Dedifferentiated amniotic fluid mesenchymal stem cell (primary cell): ENCODE results near the gene PRDM10.
"Not testable (repeated sequence)": the region's sequence is repeated elsewhere in the genome, so short reads cannot be mapped to it uniquely, and the experiment has no call there.

ENCODE experiments used
- DNase-seq: peaks from one replicate; pipeline ENCODE4 v3.0.0-alpha.2; 2016; ENCODE audit errors: extremely low spot score

The PRDM10 gene

DNA sequence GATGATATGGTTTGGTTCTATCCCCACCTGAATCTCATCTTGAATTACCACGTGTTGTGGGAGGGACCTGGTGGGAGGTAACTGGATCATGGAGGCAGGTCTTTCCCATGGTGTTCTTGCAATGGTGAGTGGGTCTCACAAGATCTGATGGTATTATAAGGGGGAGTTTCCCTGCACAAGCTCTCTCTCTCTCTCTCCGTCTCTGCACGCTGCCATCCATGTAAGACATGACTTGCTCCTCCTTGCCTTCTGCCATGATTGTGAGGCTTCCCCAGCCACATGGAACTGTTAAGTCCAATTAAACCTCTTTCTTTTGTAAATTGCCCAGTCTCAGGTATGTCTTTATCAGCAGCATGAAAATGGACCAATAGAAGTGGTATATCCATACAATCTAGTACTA, 13.2 kb upstream of the PRDM10 start:
- not testable (repeated sequence) for DNase-seq

DNA sequence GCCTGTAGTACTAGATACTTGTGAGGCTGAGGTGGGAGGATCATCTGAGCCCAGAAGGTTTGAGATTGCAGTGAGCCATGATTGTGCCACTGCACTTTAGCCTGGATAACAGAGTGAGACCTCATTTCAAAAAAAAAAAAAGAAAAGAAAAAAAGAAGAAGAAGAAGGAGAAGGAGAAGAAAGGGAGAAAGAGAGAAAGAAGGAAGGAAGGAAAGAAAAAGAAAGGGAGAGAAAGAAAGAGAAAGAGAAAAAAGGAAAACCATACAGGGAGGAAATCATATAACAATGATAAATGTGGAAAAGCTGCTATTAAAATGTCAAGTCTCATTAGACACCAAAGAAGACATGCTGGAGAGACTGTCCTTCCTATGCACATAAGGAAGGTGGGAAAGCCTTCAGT, 5.7 kb upstream of the PRDM10 start:
- no peak for DNase-seq

DNA sequence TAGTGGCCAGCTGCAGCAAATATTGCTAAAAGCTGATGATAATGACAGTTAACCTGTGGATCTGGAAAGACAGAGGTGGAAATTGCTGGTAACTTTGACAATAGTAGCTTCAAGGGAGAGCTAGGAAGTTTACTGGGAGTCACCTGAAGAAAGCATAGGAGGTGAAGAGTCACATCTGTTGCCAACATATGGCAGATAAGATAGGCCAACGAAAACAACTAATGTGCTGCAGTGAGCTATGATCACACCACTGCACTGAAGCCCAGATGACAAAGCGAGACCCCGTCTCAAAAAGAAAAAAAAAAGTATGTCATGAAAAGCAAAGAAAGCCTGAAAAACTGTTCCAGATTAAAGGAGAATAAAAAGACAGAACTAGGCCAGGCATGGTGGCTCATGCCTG, 4.3 kb upstream of the PRDM10 start:
- no peak for DNase-seq

DNA sequence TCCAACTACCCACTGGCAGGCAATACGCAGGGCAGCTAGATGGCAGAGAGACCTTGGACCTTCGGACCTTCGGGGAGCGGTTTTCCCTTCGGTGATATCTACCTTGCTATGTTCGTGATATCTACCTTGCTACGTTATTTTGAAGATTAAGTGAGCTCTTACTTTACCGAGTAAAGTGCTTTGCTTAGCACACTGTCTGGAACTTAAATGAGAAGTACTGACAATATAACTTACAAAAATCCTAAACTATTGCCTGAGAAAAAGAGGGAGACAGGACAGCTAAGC, 1.0 kb upstream of the PRDM10 start:
- DNase-seq = no peak

DNA sequence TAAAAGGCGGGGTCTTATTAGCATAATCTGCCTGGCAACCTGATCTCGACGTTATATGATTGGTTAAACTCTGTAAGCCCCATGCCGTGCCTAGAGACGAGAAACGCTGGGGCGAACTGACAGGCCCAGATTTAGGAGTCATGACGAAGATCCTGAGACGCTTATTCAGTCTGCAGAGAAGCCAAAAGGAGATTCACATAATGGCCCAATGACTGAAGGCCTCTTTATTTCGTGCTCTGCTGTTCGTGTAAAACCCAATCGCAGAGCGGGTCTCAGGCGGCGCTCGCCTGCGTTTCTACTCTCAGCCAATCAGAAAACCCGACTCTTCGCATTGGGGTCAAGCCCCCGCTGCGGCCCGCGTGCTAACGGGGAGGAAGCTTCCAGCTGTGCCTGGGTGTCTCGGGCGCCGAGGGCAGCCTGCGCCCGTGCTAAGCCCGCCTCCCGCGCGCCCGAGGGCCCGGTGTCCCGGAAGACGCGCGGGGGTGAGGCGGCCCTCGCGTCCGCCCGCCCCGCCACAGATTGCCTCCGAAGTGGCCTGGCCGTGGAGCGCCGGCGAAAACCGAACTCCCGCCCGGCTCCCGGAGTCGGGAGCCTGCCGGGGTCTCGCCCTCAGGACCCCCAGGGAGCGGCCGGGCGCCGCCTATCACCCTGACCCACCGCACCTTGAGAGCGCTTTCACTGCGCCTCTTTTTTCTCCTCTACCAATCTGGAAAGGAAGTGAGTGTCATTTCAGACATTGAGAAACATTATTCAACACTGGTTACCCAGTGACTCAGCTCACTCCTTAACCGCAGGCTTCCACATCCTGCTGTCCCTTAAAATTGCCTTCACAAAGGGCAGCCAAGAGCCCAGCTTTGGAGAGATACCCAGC, 446 bp upstream of the PRDM10 start:
- peak; percentile 99 for DNase-seq

DNA sequence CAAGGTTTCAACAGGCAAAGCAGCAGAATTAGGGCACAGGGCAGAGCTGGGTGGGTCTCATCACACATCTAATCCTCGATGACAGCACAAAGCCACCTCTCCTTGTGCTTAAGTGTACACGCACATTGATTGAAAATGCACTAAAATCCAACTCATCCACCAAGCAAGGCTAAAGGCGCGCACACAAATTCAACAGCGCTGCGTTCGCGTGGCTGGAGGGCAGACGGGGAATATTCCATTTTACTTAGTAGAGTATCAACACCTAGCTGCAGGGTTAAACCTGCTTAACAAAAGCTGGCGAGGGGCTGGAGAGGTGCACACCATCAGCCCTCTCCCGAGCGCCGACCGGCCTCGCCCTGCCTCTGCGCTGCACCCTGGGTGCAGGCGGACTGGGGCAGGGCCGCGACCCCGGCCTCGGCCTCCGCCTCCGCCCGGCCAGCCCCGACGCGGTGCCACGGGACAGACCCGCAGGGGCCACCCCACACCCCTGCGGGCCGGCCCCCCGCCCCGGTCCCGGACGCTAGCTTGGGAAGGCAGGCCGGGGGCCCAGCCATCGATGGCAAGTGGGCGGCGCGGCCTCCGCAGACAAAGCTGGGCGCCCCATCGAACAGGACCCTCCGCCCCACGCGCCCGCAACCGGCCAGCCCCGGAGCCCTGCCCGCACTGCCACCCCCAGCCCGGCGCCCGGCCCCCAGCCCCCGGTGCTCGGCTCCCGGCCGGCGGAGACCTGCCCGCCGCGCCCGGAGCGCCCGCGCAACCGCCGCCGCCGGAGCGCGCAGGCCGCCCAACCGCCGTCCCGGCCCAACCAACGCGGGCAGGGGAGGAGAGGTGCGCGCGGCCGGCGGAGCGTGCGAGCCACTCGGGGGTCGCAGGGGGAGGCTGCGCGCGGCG, 929 bp downstream of the PRDM10 start:
- no peak for DNase-seq

DNA sequence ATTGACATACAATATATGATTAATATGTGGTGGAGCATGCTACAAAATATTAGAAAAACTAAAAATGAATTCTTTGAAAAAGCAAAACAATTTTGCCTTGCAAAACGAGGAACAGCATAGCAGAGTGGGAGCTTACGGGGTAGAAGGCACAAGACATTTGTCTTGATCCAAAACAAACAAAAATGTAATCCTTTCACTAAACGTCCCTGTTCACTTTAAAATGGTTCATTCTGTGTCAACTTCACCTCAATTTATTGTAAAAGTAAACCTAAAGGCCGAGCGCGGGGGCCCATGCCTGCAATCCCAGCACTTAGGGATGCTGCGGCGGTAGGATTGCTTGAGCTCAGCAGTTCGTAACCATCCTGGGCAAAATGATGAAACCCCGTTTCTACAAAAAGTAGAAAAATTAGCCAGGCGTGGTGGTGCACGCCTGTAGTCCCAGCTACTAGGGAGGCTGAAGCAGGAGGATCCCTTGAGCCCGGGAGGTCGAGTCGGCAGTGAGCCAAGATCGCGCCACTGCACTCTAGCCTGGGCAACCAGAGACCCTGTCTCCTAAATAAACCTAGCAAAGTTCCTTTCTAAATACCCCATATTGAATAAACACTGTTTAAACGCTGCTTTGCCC, 2.0 kb downstream of the PRDM10 start:
- DNase-seq = no peak

DNA sequence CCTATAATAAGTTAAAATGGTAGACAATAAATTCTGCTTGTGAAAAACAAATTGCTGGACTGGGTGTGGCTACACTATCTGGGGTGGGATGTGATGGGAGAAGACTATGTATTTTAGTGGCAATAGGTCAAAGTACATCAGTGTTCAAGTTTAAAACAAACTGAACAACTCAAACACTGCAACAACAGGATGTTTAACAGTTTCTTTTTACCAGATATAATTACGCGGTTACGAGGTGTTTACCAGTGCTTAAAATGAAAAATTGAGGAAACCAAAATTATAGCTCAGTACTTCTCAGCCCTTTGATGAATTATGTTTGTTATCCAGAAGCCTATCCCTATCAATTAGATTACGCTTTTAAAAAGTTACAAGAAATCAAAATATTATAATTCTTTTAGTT, 3.2 kb downstream of the PRDM10 start:
- no peak for DNase-seq

DNA sequence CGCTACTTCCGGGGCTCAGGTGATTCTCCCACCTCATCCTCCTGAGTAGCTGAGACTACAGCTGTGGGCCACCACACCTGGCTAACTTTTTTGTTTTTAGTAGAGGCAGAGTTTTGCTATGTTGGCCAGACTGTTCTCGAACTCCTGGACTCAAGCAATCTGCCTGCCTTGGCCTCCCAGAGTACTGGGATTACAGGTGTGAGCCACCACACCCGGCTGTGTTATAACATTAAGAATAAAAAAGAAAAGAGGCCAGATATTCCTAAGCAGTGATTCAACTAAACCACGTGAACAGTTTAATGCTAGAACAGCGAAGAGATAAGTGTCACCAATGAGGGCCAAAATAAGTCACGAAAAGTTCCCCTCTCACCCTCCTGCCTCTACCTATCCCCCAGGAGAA, 3.7 kb downstream of the PRDM10 start:
- no peak for DNase-seq

DNA sequence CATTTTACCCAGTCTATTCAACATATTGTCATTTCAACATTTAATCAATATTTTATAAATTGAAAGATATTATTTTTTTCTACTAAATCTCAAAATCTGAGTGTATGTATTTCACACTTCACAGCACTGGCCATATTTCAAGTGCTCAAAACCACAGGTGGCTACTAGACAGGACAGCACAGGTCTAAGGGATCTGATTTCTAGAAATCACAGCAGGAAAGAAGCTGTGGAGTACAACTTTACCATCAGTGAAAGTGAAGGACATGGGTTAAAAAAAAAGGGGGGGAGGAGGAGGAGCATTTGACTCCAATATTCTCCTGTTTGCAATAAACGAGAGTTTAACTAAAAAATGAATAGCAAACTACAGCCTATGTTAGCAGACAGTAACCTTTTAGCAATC, 4.5 kb downstream of the PRDM10 start:
- DNase-seq = no peak

DNA sequence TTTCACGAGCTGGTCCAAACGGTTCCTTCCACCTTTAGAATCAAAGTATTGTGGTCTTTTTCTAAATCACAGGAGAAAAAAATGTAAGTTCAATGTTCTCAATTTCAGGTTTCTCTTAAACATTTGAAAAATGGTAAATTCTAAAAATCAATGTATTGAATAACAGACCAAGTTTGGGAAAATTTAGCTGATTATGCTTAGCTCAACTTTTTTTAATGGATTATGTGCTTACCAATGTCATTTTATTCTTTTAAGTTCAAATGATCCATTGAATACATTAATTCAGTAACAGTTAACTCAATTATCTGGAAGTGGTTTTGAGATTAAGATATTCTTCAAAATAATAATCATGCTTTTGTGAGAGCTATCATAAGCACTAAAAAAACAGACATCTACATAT, 5.1 kb downstream of the PRDM10 start:
- DNase-seq = no peak

DNA sequence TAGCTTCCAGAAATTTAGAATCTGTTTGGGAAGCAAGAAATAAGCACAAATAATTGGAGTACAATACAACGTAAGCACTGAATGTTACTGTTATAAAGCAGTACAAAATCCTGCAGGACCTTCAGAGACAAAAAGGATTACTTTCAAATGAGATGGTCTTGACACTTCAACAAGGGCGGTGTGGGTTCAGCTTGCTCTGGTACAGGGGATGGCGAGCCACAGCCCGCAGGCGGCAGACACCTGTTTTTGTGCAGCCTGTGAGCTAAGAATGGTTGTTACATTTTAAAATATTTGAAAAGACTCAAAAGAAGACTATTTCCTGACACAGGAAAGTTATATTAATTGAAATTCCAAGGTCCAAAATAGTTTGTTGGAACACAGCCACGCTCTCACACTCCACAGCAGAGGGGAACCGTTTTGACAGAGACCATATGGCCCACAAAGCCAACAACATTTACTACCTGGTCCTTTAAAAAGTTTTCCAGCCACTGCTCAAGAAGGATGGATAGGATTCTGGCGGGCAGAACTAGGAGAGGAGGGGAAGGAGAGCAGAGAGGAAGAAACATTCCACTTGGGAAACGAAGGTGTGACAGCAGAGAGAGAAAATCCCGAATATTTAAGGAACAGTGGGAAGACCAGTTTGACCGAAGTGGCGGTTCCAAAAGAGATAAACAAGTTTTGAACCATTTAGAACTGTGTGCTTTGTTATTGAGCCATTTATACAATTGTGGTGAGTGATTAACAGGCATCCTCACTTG, 6.3 kb downstream of the PRDM10 start:
- no peak for DNase-seq

DNA sequence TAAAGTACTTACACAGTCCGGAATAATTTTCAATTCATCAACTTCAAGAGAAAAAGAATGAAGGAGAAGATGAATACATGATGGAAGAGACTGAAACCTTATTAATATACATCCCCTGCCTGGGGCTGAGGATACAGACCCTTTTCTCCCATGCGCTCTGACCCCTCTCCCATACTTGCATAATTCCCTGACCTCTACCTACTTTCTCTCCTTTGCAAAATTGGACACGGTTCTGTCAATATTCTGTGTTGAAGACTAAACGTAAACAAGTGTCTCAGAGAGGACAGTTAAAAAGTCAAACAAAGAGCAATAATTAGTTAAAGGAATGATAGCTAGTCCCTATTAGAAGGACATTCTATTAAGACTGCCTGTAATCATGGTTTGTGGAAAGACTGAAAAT, 7.5 kb downstream of the PRDM10 start:
- no peak for DNase-seq

DNA sequence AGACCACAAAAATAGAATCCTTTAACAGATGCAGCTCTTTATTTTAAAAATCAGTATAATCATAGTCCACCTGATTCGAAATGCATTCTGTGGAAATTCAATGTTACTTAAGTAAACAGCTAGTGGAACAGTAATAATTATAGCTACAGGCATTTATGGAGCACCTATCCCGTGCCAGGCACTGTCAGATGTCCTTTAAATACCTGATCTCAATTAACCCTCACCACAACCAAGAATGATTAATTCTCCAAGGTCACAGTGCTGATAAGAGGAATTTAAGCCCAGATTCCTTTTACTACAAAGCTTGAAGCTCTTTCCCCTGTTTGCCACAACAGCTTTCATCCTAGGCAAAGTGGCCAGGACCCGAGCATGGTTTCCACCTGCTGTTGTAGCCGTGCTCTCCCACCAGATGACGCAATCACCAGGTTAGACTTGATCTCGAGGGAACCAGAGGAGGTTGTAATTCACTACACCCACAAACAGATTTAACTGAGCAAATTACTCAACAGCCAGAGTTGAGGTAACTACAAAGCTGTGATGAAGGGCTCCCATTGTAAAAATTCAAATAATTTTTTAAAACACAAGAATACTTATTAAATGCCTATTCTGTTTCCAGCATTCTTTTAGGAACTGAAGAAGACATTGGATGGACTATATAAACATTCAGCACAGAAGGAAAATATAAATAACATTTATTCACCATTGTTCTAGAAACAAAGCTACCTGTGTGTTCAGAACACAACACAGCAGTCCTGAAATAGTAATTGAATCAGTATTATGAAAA, 10.3 kb downstream of the PRDM10 start:
- DNase-seq = no peak

DNA sequence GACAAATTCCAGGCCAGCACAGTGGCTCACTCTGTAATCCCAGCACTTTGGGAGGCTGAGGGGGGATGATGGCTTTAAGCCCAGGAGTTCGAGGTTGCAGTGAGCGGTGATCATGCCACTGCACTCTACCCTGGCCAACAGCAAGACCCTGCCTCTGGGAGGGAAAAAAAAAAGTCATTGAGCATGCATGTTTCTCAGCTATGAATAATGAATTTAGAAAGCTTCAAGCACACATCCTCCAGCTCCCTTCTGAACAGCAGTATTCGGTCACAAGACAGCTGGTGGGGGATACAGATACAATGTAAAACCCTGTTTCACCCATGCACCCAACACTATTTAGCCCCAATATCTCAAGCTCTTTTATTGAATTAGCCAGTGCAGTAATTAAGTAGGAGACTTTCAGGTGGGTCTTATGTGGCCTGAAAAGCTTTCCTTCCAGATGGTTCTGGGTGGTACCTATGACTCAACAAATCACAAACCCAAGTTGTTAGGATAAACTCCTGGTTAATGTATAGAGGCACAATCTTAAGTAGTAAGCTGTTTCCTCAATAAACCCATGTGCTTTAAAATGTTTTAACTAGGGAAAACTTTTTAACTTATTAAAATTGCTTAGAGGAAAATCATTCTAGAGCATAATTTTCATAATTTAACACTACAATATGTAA, 13.4 kb downstream of the PRDM10 start:
- DNase-seq = no peak

DNA sequence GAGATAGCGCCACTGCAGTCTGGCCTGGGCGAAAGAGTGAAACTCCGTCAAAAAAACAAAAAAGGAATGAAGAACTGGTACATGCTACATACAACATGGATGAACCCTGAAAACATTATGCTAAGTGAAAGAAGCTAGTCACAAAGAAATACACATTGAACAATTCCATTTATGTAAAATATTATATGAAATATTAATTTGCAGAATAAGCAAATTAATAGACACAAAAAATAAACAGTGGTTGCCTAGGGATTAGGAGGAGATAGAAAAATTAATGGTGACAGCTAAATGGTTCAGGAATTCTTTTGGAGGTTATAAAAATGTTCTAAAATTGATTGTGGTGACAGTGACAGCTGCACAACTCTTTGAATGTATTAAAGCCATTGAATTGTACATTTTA, 14.7 kb downstream of the PRDM10 start:
- DNase-seq = no peak

DNA sequence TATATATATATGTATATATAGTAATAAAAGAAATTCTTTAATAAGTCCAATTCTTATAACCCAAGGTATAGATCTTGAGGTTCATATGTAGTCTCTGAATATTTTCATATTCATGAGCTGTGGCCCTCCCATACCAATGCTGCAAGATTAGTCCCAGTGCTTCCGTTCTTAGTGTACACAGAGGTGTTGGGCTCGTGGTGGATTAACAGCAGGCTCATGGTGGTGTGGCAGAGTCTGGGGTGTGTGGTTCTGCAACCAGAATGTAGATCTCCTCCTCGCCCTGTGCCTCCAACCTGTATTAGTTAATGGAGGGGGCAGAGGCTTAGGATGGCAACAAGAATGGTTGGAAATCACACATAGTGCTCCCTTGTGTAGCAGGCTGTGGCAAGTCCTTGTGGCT, 16.8 kb downstream of the PRDM10 start:
- DNase-seq = no peak

DNA sequence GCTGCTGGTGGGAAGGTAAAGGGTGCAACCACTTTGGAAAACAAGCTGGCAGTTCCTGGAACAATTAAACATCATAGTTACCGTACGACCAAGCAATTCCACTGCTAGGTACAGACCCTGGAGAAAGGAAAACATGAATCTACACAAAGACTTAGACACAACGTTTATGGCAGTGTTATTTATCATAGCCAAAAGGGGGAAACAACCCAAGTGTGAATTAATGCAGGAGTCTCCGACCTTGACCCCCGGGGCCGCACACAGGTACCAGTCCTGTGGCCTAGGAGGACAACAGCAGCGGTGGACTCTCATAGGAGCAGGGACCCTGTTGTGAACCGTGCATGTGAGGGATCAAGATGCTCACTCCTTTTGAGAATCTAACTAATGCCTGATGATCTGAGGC, 22.5 kb downstream of the PRDM10 start:
- DNase-seq = no peak

DNA sequence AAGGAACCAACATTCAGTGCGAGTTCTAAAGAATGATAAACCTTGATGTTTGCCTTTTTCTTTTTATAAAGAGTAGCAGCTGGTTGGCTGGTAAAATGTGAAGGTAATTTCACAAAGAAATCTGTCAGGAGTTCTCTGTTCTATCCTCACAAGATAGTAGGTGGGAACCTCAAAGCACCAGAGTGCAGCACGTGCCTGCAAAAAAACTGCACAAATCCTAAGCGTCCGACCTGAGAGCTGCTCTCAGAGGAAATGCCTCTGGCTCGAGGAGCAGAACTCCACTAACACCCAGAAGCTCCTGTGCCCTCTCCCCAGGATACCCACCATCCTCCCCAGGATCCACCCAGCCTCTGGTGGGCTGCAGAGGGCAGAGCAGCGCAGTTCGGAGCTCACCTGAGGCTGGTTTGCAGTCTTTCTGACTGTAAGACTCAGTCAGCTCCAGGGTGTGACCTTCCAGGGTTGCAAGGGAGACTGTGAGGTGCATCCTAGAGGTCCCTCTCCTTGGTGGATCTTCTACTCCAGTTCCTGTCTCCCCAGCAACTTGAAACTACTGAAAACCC, 23.5 kb downstream of the PRDM10 start:
- no peak for DNase-seq

DNA sequence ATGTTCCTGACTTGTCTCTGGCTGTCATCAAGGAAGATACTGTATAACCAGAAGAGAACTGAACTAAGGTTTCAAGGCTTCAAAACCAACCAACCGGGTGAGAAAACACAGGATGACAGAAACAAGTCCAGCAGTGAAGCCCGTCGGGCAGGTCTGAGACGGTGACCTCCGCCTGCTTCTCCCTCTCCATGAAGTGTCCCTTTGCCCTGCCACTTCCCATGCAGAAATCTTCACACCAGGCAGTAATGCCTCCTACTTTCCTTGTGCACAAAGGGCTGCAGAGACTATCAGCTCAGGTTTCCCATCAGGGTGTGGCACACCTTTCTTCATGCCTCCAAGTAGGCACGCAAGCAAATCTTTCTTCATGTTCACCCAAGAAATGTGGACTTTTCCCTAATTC, 24.2 kb downstream of the PRDM10 start:
- DNase-seq = no peak
